HuH-7 (cell line): ENCODE results near the gene UFD1.
A peak's percentile ranks its signal among the peaks of the same experiment; 100 is the strongest.

Experiments used
- DNase-seq: peaks from one replicate; pipeline ENCODE4 v3.0.0; 2011; ENCODE audit warnings: low spot score

Gene UFD1

DNA sequence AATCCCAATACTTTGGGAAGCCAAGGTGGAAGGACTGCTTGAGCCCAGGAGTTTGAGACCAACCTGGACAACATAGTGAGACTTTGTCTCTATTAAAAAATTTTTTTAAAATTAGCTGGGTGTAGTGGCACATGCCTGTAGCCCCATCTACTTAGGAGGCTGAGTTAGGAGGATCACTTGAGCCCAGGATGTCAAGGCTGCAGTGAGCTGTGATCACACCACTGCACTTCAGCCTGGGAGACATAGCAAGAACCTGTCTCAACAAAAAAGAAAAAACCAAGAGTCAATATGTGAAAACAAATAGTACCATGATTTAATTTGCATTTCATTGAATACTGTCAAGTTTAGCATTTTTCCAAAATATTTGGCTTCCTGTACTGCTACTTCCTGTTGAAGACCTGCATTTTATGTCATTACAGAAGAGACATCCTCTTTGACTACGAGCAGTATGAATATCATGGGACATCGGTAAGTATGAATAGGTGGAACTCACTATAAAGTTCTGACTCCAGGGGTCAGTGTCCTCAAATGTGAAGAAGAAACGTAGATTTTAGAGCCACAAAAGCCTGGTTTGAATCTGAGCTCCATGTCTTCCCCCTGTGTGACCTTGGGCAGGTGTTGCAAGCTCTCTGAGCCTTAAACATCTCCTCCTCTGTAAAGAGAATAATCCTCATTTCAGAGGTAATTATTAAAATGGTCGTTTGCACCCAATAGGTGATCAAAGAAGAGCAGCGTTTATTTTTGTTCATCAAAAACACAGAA is 16.8 kb upstream of the UFD1 start:
- no peak for DNase-seq

DNA sequence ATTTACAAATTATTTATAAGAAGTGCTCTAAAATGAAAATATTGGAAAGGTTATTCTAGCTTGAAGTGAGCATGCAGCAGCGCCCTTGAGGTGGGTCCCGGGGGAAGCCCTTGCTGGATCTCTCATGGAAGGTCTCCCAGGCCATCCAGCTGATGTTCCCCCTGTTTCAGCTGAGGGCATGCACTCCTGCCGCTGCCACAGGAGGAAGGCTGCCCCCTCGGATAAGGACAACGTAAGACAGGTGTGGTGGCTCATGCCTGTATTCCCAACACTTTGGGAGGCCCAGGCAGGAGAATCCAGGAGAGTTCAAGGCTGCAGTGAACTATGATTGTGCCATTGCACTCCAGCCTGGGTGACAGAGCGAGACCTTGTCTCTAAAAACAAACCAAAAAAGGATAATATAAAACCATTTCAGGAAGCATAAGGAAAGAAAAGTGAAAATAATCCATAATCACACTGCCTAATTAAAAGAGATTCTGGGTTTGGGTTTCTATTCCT is 15.7 kb upstream of the UFD1 start:
- DNase-seq: no peak

DNA sequence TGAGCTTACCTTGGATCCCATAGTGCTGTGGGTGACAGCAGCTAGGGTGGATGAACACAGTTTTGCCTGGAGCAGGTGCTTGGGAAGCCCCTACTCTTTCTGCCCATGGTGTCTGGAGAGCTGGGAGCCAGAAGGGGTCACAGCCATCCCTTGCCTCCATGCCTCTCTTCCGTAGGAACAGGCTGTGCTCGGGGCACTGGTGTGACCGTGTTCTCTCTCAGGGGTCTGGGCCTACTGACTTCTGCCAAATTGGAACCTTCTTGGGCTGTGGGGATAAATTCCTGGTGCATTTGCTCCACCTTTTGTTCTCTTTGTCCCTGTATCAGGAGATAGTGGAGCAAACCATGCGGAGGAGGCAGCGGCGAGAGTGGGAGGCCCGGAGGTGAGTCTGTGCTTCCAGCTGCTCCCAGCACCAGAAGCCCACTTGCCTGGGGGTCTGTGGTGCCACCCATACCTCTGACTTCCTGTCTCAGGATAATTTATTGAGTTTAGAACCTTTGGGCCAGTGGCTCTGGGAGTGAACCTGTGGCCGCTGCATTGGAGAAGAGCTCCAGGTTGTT is 15.1 kb upstream of the UFD1 start:
- no peak for DNase-seq

DNA sequence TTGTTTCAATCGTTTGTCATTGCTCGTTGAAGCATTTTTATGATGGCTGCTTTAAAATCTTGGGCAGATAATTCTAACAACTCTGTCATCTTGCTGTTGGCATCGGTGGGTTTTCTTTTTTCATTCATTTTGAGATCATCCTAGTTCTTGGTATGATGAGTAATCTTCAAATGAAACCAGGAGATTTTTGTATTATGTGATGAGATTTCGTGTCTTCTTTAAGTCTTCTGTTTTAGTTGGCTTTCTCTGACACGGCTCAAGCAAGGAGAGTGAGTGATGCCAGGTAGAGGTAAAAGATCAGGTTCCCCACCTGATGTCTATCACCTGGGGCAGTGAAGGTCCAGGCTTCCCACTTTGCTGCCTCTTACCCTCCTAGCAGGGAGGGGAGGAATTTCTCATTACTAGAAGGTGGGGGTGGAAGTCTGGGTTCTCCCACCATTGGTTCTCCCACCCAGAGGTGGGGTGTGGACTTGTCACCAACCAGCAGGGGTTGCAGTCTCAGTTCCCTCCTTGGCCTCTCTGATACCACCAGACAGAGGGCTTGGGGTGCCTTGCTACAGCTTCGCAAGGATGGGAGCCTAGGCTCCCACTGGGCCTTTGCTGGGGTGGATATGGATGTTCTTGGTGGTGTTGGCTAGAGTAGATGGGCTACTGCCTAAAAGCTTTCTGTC is 13.6 kb upstream of the UFD1 start:
- DNase-seq: no peak

DNA sequence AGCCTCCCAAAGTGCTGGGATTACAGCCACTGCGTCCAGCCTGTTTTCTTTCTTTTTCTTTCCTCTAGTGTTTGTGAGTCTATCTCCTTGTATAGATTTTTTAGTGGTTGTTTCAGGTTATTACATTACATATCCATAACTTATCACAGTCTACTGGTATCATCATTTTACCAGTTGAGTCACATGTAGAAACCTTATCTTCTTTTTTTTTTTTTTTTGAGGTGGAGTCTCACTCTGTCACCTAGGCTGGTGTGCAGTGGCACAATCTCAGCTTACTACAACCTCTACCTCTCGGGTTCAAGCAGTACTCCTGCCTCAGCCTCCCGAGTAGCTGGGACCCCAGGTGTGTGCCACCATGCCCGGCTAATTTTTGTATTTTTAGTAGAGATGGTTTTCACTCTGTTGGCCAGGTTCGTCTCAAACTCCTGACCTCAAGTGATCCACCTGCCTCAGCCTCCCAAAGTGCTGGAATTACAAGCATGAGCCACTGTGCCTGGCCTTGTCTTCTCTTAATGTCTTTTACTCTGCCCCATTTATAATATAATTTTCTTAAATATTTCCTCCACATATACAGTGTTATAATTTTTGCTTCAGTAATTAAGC is 11.7 kb upstream of the UFD1 start:
- no peak for DNase-seq

DNA sequence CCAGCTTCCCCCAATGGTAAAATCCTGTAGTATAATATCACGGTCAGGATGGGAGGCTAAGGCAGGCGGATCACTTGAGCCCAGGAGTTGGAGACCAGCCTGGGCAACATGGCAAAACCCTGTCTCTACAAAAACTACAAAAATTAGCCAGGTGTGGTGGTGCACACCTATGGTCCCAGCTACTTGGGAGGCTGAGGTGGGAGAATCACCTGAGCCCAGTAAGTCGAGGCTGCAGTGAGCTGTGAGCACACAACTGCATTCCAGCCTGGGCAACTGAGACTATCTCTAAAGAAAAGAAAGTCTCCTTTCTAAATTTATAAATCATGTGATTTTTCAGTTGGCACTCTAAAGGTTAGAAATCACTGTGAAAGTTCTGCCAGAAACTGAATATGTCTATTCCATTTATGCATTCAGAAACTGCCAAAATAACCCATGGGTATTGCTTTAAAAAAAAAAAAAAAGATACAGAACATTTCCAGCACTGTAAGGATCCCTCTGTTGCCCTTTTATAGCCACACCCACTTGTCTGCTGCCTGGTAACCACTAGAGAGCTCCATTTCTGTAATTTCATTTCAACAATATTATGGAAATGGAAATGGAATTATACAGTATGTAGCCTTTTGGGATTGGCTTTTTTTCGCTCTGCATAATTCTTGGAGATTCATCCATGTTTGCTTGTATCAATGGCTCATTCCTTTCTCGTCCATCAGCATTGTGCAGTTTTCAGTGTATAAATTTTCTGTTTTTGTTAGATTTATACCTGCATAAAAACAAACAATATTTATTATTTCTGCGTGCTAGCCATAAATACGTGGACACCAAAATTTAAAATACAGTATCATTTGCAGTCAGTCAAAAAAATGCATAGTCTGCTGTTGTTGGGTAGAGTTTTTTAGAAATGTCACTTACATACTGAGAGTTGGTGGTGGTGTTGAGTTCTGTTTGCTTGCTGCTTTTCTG is 10.2 kb upstream of the UFD1 start:
- no peak for DNase-seq

DNA sequence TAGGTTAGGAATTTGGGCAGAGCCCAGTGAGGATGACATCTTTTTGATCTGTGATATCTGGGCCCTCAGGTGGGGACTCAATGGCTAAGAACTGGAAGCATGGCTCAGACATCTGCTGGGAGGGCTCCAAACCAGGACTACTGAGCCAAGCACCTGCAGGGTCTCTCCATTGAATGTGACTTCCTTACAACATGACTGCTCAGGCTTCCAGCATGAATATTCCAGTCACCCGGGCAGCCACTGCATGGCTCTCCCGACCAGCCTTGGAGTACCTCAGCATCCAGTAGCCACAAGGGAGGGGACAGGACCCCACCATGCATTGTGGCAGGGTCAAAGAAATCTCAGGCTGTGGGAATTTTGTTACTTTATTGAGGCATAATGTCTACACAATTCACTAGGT is 9.3 kb upstream of the UFD1 start:
- DNase-seq: no peak

DNA sequence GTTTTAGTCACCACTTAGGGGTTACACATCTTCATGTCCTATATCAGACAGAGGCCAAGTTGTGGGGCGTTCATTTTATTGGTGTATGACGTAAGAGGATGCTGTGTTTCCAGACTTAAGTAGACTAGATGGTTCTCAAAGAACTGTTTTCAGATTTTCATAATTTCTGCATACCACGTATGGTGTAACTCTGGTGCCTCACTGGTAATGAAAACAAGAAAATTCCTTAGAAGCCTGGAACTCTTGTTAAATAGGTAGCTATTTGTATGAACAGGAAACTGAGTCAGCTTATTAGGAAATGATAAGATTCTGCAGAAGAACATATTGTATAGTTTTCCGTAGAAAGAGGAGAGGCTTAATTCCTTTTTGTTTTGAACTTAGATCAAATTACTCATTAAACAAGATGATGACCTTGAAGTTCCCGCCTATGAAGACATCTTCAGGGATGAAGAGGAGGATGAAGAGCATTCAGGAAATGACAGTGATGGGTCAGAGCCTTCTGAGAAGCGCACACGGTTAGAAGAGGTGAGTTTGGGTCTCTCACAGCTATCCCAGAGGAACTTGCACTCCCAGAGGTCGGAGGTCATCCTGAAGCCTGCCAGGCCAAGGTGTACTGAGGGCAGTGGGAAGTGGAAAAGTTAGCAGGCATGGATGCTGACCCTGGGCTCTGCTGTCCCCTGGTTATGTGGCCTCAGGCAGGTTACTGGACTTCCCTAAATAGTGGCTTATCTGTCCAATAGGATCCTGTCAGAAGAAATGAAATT is 4.7 kb upstream of the UFD1 start:
- no peak for DNase-seq

DNA sequence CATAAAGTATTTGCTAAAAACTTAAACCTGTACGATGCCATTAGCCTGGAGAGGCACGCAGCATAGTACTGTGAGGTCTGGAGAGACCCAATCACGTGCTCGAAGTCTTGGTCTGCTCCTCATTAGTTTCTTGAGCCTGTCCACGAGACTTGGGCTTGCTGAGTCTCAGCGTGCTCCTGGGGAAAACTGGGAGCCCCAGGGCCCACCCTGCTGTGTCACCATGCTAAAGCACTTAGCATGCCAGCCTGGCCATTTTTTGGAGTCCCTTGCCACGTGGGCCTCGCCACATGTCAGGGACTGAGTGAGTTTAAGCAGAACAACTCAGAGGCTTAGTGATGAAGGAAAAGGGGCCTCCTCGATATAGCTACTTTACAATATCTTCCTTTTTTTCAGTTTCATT is 3.3 kb upstream of the UFD1 start:
- DNase-seq: no peak

DNA sequence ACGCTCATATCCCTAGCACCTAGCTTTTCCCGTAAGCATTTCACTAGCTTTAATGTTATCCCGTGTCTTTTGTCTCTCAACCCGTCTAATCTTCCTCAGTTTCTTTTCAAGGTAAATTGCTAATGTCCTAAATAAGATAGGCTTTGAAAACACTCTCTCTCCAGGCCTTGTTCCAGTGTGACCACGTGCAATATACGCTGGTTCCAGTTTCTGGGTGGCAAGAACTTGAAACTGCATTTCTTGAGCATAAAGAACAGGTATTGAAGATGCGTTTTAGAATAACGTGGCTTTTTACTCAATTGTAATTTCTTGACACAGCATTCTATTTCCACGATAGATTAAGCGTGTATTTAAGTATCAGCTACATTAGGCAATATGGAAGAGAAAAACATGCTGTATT is 1.8 kb upstream of the UFD1 start:
- DNase-seq: no peak

DNA sequence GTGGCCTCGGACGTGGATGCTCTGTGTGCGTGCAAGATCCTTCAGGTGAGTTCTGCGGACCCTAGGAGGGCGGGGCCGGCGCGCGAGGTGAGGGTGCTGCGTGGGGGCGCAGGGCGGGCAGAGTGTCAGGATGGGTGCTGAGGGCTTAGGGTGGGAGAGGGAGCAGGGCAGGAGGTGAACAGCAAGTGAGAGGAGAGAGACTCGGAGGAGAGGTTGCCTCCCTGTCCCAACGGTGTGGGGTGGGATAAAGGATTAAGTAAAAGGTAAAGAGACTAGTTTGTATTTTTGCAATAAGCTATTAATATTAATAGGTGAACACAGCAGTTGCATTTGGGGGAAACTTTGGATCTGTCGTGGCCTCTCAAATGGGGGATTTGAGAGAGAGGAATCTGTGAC is 1.2 kb upstream of the UFD1 start:
- no peak for DNase-seq

DNA sequence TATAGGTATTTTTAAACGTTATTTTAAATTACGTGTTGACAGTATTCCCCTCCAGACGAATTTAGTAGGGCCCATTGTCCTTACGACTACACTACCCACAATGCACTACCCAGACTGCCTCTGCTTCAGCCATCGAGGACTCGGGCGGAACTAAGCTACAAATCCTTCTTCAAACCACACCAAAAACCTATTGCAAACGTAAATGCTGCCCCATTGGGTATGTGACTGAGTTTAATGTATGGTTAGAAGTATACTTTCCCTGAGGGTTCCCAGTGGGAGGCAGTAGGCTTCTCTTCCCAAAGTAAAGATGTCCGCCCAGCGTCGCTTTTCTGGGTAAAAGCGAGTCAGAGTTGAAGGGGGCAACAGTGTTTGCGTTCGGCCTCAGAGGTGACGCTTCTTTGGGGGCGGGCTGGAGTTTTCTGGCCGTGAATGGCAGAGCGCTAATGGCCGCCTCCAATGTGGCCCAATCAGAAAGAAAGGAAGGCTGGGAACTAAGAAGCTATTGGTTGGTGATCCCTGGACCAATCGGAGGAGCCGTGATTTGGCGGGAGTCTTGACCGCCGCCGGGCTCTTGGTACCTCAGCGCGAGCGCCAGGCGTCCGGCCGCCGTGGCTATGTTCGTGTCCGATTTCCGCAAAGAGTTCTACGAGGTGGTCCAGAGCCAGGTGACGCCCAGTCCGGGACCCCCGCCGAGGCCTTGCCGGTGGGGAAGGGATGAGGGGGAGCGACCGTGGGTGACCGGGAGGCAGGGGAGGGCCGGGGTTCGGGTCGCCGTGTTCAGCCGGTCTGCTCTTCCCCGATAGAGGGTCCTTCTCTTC is 571 bp upstream of the UFD1 start, which contains the start of gene CDC45:
CDC45 (plus strand) TSS at position 566 of the 818 bp plus-strand sequence; CDS start at position 615, 49 bp downstream.
- DNase-seq: peak; percentile 96

DNA sequence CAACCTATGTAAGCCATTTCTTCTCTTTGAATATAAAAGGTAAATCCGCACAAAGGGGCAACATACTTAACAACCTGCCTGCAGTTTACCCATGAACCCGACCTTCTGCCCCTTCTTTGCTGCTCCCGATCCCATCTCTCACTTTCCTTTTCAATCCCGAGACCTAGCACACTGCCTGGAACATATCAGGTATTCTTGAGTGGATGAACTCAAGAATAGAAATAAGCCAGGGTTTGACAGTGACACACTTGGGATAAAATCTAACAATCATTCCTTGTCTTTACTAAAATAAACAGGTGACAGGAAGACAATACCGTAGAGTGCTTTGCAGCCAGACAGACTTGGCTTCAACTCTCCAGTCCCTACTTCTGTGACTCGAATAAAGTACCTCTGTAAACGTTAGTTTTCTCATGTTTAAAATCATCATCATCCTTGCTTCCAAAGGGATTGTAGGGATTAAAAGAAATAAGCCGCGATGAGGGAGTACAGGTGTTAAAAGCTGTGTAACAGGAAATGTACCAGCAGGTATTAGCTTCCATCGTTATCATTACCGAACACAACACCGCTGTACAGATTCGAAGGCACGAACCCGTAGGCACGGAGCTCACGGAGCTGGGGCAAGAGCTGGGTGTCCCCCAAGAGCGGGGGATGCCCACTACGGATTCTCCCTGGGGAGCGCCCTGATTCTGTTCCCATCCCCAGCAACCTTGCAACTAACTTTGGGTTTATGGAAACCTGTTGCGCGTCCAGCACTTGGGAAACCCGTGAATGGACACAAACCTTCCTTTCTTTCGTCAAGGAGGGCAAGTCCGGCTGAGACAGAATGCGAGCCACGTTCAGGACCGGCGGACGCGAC is 720 bp downstream of the UFD1 start:
- DNase-seq: no peak

DNA sequence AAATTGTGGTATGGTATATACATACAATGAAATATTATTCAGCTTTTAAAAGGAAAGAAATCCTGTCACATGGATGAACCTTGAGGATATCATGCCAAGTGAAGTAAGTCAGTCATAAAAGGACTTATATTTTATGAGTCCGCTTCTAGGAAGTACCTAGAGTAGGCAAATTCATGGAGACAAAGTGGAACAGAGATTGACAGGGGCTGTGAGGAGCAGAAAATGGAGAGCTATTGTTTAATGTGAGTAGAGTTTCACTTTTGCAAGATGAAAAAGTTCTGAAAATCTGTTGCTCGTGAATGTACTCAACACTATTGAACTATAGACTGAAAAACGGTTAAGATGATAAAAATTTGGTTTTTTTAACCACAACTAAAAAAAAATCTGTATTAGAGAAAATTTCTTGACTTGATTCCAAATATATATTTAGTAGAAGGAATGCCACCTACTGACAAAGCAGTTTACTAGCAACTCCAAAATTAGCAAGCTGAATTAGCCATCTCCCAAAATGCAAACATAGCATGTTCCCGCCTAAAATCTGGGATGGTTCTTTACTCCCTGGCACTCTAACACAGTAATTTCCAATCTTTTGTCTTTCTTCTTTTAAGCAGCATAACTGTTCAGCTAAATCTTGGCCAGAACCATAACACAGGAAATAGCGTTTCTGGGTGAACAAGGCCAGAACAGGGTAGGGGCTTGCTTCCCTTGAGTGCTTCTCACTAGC is 1.5 kb downstream of the UFD1 start:
- no peak for DNase-seq

DNA sequence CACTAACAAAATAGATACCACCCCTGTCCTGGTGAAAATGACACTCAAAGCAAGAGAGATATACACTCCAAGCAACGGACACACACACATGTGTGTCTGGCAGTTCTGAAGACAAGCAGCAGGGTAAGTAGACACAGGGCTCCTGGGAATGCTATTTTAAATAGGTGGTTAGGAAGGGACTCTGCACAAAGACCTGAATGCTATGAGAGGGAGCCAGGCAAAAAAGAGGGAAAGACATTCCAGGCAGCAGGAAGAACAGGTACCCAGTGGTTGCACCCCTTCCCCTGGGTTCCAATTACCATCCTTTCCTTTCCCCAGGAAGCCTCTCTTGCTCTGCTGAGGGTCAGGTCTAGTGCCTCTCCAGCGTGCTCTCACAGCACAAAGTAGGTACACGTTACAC is 3.0 kb downstream of the UFD1 start:
- no peak for DNase-seq

DNA sequence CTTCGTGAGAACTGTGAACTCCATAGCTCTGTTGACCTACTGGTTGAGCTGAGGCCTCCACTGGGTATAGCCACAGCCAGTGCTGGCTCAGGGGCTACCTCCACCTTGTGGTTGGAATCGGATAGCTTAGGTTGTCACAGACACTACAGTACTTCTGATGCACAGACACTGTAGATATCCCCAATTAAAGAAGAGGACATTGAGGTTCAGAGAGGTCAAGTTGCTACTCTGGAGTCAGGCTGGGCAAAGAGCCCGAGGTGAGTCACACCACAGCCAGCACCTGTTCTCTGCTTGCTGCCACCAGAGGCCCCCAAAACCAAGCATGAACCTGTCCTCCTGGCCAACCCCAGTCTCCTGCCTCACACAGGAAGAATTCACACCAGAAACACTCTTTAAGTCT is 5.4 kb downstream of the UFD1 start:
- no peak for DNase-seq

DNA sequence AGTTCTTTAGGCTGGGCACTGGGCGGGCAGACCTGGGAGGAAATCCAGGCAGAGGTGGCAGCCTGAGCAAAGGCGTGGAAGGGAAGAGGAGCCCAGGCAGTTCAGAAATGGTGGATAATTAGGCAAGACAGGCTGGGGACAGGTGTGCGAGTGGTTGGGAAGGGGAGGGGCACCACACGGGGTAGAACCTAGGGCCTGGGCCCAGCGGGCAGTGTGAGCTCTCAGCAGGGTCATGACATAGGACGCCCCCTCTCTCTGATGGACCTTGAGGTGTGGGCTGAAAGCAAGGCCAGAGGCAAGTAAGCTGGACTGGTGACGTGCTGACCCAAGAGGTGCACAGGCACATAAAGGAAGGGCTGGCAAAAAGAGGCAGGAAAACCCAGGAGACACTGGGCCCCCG is 6.8 kb downstream of the UFD1 start:
- DNase-seq: no peak

DNA sequence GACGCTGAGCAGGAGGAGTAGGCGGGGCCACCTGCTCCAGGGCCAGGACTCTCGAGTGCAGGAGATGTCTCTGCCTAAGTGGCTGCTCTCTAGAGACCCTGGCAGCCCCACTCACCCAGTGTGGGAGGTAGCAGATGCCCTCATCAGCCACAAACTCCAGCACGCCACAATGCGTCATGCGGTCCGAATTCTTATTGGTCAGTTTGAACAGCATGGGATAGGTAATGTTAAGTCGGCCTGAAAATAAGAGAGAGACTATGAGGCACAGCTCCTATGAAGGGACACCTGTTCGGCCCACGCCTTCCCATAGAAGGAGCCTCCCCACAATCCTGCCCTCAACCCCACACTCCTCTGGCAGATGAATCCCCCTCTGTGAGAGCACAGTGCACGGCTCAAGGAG is 7.4 kb downstream of the UFD1 start:
- no peak for DNase-seq
